ELR (cell line): ENCODE measurements around the gene KRT7.

Source experiments
- DNase-seq: peaks from one replicate; pipeline ENCODE4 v3.0.0-alpha.2; 2015; ENCODE audit warnings: low read depth

KRT7 gene

GRCh38 chr12:52232674-52233461 is at the start of gene KRT7:
TSS of gene KRT7 (plus strand) at chr12:52233243. CDS start at chr12:52233297, 54 bp downstream.
- peak; percentile 58 for DNase-seq

DNA sequence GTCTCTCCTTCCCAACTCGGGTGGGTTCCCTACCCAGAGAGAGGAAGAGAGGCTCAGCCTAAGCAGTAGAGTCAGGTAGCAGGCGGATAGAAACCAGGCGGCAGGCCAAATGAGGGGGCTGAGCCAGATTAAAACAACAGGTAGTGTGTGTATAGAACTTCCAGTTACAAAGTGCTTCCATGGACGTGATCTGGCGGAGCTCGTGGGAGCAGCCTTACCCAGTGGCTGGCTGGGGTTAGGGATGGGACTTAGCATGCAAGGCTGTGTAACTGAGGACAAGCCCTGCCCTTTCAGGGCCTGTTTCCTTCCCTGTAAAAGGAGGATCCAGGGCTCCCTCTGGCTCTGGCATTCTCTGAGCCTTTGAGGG is 49.5 kb upstream of the KRT7 start:
- DNase-seq: no peak

DNA sequence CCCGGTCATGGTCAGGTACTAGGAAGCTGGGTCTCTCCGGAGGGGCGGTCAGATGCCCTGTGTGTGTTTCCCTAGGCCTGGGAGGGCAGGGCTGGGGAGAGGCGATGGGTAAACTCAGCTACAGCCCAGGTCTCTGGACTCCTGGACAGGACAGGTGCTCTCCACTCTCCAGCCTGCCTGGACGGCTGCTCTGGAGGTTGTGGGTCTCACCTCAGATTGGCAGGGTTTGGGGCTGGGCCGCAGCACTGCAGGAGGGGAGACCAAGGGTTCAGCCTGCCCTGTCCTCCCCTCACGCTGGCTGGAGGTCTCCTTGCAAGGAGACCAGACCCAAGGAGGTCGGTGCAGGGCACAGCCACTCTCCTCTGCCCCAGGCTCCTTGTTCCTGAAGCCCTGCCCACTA is 49.1 kb upstream of the KRT7 start:
- DNase-seq: no peak

- DNase-seq: no peak
These were observed 48.2 kb upstream of the KRT7 start for GRCh38 chr12:52184813-52185212.

DNA sequence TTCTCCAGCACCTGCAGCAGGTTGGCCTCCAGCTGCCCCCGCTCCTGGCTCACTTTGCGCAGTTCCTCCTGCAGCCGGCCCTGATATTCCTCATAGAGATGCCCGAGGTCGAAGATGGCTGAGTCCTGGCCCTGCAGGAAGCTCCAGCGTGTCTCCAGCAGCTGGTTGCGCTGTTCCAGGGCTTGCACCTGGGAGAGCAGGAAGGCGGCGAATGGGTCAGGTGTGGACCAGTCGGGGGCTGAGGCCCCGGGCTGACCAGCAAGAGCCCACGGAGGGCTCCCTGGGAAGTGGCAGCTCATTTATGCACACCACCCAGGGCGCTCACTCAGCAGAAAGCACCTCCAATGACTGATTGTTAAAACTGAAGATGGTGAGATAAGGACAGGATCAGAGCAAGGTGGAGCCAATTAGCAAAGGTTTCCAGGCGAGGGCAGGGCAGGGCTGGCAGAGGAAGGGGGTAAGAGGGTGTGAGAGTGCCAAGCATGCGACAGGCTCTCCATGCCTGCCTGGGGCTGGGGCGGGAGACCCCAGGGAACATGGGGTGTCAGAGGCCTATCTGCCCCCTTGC is 47.6 kb upstream of the KRT7 start:
- DNase-seq: no peak

- peak; percentile 95 for DNase-seq
These were observed 46.8 kb upstream of the KRT7 start for GRCh38 chr12:52186118-52186840.

GRCh38 chr12:52187206-52187605 is 45.8 kb upstream of the KRT7 start:
- no peak for DNase-seq

- no peak for DNase-seq
These were observed 45.4 kb upstream of the KRT7 start for GRCh38 chr12:52187640-52188039.

GRCh38 chr12:52188658-52189057 is 44.4 kb upstream of the KRT7 start:
- no peak for DNase-seq

DNA sequence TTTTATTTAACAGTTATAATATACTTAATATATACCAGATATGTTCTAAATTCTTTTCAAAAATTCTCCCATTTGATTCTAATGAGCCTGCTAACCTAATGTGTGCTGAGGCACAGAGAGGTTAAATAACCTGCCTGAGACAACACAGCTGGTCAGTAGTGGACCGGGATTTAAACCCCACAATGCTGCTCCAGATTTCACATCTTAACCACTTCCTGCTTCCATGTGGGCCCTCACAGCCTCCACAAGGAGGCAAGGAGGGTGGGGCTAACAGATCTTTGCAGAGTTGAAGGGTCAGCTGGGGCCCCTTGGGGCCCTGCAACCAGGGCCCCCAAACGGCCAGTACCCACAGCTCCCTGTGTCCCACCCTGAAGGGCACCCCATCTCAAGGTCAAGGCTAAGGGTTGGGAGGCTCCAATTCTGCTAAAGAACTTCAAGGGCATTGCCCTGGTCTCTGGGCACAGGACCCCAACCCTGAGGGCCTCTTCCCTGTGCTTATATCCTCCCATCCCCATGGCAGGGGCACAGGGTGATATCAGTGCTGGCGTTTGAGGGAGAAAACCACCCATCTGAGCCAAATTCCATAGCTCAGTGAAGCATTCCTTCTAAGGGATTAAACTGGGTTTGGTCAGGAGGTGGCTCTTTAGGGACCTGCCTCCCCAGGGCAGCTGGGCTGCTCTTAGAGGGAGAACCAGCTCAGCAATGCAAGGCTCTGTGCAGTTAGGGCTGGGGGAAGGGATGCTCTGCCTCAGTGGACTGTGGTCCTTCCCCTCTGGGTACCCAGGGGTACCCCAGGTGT is 43.5 kb upstream of the KRT7 start:
- DNase-seq: peak; percentile 68

DNA sequence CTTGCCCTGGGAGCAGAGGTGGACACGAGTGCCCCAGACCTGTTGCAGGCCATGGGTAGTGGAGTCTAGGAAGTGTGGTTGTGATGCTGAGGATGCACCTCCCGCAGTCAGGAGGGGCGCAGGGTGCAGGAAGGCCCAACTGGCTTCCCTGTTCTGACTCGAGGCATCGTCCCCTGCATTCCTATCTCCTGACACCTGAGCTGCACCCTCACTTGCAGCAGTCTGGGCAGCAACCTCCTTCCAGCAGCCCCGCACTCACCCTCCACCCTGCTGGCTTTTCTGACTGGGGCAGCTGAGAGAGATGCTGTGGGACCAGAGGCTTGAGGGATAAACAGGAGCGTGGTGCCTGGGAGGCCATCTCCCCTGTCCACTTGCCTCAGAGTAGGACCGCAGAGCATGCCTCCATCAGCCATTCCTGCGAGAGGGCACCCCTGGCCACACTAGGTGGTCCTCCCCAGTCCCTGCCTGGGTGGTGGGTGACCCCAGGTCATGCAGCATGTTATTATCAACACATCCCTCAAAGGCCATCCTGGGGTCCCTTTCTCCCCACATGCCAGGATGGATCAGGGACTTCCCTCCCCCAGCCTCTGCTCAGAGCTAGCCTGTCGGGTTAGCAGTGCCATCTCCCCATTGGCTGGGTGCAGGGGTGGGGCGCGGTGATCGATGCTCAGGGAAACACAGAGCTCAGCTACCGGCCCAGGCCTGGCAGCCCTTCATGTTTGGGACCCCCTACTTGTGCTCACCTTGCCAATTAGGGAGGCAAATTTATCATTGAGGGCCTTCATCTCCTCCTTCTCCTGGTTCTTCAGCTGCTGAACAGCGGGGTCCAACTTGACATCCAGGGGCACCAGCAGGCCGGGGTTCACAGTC is 41.9 kb upstream of the KRT7 start:
- DNase-seq: peak; percentile 68

- peak; percentile 100 for DNase-seq
These were observed 40.9 kb upstream of the KRT7 start, which contains the start of gene KRT80 for GRCh38 chr12:52191841-52192791. TSS of gene KRT80 (minus strand) at chr12:52192014. CDS start at chr12:52191902, 112 bp downstream.

DNA sequence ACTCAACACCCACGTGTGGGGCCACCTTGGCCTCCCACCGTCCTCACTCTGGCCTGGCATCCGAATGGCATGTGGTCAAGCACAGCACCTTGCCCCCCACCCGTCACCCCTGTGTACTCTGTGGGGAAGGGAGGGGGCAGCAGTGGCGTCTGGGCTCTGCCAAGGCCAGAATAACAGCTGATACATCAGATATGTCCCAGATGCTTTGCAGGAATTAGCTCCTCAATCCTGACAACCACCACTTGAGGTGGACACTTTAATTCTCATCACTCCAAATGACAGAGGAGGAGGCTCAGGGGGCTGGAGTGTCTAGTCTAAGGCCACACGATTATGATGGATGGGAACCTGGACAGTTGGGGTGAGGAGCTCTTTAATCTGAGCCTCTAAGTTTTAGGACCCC is 39.5 kb upstream of the KRT7 start:
- no peak for DNase-seq

DNA sequence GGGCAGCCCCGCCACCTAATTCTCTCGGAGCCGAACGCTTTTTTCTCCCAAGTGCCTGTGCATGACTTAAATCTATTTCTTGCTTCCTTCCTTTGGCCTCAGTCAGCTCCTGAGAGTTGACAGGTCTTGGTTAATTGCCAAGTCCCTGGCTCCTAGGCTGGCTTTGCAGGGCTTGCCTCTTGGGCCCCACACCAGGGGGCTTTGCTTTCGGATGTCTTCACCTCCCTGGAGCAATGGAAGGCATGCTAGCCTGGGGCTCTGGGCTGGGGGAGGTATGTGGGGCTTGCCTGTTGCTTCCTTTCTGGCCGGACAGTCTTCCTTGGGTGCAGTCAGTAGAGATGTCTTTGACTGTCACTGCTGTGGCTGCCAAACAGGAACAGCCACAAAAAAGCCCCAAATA is 39.1 kb upstream of the KRT7 start:
- DNase-seq: no peak

GRCh38 chr12:52195065-52195730 is 37.8 kb upstream of the KRT7 start:
- DNase-seq: no peak

GRCh38 chr12:52197371-52198231 is 35.4 kb upstream of the KRT7 start:
- DNase-seq: peak; percentile 40

DNA sequence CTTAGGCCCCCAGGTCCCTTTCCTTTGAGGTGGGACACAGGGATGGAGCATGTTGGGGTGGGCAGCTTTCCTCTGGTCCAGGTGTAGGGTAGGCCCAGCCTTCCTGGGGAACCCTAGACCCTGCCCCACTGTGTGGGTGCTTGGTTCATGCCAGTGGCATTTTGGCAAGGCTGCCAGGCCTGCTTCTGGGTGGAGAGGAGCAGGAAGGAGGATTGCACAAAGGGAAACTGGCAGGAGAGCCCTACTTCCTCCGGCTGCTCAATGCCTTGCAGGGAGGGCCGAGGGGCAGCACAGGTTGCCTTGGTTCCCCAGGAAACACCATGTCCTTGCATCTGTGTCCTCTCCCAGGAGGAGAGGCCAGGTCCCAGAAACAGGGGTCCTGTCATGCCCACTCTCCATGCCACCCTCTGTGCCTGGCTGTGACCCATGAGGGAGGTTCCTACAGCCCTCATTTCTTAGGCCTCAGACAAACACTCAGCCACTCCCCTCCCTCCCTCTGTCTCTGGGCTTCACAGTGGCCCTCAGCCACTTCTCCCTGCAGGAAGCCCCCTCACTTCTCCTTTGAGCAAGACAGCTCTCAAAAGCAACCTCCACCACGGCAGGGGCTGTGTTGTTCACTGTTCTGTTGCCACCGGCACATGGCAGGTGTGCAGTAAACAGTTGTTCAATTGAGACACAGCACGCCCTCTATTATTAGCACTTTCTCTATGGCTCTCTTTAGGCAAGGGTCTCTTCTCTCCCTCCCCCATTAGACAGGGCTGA is 34.4 kb upstream of the KRT7 start:
- DNase-seq: no peak
